Kasumi-1 (cell line): ENCODE measurements around the gene CDK14.
"Not testable (repeated sequence)": the region's sequence is repeated elsewhere in the genome, so short reads cannot be mapped to it uniquely, and the experiment has no call there.

ENCODE experiments used
- DNase-seq, 2 experiments: peaks; one replicate each; lab custom pipeline; 2025; lab: John Stamatoyannopoulos, UW

The CDK14 gene

DNA sequence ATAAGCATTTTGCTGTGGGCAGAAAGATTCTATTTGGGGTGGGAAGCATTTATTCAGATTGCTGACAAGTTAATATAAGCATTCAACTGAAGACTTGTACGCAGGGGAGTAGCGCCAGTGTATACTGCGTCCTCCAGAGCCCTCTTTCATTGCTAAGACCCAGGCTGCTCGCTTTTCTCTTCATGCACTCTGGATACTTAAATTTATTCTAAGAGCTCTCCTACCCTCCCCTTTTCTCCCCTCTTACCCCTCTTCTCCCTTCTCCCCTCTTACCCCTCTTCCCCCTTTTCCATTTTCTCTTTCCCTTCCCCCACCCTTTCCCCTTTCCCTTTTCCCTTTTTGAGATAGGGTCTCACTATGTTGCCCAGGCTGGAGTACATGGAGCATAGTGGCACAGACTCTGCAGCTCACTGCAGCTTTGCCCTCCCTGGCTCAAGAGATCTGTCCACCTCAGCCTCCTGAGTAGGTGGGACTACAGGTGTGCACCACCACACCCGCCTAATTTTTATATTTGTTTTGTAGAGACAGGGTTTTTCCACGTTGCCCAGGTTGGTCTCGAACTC, 125.8 kb downstream of the CDK14 start:
- DNase-seq, result no peak

DNA sequence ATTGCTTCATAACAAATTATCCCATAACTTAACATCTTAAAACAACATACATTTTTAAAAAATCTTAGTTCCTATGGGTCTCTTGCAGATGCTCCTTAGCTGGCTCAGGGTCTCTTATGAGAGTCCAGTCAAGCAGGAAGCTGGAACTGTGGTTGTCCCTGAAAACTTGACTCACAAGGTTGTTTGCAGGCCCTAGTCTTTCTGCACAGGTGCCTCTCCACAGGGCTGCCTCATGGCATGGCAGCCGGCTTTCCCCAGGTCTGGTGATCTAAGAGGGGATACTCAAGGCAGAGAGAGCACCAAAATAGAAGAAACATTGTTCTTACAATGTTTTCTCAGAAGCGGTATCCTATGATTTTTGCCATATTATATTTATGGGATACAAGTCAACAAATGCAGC, 127.1 kb downstream of the CDK14 start:
- no peak for DNase-seq

DNA sequence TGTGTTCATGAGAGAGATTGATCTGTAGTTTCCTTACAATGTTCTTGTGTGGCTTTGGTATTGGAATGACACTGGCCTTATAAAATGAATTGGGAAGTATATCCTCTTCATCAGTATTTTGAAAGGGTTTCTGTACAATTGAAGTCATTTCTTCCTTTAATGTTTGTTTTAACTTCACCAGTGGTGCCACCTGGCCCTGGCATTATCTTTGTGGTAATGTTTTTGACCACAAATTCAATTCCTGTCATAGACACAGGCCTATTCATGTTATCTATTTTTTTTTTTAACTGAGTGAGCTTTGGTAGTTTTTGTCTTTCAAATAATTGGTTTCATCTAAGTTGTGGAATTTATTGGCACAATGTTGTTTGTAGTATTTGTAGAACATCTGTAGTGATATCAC, 127.7 kb downstream of the CDK14 start:
- no peak for DNase-seq

DNA sequence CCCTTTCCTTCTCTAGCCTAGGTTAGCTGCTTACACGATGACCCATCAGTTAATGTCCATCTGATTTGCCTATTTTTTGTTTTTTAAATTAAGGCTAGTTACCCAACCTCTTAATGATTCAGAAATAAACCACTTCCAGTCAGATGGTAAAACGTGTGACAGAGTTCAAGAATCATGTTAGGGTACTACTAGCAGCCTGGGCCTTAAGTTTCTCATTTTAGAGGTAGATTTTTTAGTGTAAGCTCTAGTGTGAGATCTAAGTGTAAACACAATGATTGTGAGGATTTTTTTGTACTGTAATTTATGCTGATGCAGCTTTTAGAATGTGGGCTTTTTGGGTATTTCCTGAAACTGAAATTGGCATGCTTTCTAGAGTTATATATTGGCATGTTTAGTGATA, 130.0 kb downstream of the CDK14 start:
- no peak for DNase-seq

DNA sequence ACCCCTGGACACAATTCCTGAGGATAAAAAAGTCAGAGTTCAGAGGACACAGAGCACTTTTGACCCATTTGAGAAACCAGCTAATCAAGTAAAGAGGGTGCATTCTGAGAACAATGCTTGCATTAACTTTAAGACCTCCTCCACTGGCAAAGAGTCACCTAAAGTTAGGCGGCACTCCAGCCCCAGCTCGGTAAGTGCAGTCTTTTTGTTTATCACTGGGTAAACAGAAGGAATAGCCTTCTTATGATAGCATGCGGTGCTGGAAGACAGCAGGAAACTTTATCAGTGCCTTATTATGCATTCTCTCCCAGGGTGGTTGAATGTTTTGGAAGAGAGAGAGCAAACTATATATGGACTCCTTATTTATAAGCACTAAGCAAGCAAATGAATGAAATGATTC, 130.5 kb downstream of the CDK14 start:
- DNase-seq, result no peak

DNA sequence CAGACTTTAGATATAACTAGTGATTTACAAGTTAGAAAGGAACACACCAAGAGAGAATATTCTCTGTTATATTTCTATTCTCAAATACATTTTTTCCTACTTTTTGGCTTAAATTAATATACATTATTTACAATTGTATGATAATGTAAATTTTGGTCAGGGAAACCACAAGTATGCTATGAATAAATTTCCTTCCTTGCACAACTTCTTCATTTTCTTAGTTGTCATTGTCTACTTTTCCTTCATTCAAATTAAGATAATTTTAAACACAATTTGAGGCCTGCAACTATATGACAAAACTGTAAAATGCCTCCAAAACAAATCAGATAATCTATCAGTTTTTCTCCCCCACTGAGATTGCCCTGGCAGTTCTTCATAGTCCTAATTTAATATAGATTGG, 131.3 kb downstream of the CDK14 start:
- DNase-seq, result peak in 1 of 2 experiments; percentile 26

DNA sequence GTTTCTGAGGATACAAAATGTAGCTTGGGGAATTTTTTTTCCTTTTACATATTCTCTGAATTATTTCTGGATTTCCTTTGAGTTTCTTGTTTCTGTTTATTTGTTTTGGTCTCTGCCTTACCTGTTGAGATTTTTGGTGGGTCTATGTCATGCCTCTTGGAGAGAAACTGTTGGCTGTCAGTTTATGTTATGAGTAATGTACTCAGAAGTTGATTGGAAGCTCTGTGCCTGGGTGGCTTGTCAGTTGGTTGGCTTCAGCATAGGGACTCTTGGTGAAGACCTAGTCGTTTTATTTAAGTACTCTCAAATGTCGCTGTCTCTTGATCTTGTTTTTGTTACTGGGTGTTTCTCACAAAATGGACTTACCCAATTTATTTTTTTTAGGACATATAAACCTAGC, 132.4 kb downstream of the CDK14 start:
- DNase-seq, result no peak

DNA sequence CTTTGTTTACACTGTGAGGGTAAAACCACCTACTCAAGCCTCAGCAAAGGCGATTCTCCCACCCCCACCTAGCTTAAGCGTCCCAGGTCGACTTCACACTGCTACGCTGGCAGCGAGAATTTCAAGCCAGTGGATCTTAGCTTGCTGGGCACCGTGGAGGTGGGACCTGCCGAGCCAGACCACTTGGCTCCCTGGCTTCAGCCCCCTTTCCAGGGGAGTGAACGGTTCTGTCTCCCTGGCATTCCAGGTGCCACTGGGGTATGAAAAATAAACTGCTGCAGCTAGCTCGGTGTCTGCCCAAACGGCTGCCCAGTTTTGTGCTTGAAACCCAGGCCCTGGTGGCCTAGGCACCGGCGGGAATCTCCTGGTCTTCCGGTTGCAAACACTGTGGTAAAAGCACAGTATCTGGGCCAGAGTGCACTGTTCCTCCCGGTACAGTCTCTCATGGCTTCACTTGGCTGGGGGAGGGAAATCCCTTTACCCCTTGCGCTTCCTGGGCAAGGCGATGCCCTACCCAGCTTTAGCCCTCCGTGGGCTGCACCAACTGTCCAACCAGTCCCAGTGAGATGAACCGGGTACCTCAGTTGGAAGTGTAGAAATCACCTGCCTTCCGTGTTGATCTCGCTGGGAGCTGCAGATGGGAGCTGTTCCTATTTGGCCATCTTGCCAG, 139.6 kb downstream of the CDK14 start:
- DNase-seq, result not testable (repeated sequence)

DNA sequence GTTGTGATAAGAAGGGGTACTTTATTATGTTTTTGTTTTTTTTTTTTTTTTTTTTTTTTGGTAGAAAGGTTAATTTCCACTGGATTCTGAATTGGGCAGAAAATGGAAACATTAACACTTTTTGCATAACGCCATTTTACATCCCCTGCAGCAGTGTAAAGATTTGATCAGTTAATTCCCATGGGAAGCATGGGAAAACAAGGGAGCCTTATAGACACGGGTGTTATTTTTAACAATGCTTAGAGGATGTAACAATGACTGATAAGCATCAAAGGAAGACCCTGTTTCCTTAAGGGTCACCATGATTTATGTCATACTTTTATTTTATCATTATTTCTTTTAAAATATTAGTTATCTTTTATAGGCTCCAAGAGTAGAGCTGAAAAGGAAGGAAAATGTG, 140.2 kb downstream of the CDK14 start:
- no peak for DNase-seq

DNA sequence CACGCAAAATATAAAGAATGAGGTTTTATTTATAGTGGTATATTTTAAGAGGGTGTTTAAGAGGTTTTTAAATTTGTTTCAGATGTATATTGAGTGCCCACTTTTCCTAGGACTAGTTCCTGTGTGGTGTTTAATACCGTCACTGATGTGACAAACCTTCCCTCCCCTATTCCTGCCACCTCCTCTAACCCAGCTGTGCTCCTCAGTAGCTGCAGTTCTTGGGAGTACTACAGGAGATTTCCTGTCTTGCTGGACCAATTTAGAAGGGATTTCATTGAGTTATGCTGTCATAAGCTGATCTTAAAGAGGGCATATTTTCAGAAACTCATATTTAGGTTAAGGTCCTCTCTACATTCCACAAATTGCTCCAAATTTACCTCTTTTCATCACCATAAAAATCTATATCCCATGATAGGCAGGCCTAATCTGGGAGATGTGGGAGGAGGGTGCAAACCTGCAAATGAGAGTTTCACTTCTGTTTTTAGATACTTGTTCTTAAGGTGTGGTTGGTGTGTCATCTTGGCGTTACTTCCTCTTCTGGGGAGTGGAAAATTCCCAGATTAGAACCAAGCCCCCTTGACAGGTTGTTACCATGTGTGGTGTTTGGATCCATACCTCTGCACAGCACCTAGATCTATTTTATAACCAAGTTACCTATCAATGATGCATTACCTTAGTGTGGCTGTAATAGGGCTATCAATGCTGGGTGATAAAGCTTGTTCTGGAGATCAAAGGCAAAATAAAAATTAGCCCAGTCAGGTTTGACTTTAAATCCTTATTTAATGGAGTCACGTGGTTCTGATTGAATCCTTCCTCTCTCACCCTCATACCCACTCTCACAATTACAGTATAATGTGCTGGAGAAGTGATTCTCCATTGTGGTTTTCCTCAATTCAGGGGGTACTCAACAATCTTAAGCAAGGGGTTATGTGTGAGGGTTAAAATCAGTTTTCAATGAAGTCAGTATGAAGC, 141.1 kb downstream of the CDK14 start:
- peak; percentile 8 to 10 for DNase-seq

DNA sequence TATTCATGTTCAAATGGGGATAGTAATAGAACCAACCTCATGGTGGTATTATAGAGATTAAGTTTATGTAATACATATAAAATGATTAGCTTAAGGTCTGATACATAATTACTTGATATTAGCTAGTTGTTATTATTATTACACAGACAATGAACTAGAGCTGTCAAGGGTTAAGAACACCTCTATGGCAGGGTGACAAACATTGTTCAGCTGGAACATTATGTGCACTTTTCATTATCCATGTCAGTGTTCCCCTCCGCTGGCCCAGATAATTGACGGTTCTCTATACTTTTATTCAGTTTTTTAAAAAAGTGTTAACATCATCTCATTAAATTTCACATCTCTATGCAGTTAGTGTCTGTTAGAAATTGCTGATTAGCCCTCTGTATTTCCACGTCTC, 142.1 kb downstream of the CDK14 start:
- no peak for DNase-seq

DNA sequence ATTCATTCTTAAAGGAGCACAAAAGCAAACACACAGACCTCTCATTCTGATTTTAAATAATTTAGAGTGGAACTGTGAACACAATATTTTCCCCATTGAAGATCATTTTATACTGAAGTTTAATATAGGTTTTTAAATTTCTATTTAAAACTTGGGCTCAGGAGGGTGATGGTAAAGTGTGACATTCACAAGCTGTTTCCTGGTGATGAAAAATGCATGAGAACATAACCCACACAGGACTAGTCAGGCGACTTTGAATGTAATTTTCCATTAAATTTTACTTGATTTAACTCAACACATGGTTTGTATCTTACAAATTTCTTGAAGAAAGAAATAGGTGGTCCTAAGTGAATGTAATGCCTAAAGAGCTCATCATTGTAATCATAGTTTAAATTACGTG, 143.6 kb downstream of the CDK14 start:
- no peak for DNase-seq

DNA sequence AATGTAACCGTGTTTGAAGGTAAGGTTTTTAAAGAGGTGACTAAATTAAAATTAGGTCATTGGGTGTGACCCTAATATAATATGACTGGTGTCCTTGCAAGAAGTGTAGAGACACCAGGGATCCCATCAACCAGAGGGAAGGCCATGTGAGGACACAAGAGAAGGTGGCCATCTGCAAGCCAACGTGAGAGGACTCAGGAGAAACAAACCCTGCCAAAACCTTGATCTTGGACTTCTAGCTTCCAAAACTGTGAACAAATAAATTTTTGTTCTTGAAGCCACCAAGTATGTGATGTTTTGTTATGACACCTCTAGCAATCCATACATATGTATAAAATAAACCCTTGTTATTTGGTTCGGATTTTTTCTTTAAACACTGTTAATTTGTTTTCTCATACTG, 144.3 kb downstream of the CDK14 start:
- no peak for DNase-seq

DNA sequence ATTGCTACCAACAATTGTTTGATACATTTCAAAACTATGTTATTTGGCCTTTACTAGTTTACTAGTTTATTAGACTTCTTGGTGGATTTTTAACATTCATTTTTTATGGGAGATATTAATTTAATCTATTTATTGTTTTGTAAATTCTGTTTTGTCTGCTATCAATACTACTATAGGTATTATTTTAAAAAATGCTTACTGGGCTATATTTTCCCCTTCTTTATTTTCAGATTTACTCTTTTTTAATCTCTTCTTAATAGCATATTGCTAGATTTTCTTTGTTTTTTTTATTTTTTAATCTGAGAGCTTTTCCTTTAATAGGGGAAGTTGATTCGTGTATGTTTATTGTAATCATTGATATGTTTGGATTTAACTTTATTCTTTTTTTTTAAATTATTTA, 147.5 kb downstream of the CDK14 start:
- no peak for DNase-seq

DNA sequence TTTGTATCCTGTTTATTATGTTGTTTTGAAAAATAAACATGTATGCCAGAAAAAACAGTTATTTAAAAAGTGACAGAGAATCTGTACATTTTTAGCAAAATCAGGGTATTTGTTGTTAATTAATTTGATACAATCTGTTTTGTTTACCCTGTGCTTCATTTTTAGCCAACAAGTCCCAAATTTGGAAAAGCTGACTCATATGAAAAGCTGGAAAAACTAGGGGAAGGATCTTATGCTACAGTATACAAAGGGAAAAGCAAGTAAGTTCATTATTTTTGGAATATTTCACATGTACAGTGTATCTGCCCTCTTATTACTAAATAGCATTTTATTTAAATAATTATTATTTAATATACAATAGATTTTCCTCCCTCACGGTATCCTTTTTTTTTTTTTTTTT, 151.4 kb downstream of the CDK14 start:
- no peak for DNase-seq

DNA sequence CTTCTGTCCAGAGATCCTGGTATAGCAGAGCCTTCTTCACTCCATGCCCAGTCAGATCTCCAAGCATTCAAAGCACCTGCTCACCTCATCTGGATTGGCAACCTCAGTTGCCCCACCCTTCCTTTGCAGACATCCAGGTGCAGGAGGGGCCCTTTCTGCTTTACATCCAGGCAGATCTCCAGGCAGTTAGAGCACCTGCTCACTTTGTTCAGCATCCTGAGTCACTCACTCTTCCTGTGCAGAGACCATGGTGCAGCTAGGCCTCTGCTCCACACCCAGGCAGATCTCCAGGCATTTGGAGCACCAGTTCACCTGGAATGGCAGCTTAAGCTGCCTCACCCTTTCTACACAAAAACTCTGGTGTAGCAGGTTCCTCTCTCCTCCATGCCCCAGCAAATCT, 153.1 kb downstream of the CDK14 start:
- no peak for DNase-seq

DNA sequence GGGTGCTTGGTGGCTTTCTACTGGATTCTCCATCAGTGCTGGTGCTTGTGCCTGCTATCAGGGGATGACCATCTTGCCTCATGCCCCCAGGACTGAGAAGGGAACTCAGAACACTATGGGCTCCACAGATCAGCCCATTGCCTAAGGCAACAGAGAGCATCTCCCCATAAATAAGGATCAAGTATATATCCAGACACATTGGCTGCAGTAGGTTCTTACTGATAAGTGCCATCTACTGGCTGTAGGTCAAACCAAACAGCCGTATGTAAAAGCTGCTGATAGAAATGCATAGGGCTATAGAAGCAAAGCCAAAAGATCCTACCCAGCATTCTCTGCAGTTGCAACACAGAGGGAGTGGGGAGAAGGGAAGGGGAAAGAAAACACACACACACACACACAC, 153.7 kb downstream of the CDK14 start:
- DNase-seq, result peak; percentile 43 to 50

DNA sequence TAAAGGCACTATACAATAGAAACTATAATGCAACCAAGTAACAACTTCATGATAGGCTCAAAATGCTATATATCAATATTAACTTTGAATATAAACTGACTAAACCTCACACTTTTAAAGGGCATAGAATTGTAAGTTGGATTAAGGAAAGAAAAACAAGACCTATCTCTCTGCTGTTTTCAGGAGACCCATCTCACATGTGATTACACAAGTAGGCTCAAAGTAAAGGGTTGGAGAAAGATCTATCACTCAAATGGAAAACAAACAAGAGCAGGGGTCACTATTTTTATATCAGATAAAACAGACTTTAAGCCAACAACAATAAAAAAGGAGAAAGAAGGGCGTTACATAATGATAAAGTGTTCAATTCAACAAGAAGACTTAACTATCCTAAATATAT, 155.5 kb downstream of the CDK14 start:
- DNase-seq, result no peak

DNA sequence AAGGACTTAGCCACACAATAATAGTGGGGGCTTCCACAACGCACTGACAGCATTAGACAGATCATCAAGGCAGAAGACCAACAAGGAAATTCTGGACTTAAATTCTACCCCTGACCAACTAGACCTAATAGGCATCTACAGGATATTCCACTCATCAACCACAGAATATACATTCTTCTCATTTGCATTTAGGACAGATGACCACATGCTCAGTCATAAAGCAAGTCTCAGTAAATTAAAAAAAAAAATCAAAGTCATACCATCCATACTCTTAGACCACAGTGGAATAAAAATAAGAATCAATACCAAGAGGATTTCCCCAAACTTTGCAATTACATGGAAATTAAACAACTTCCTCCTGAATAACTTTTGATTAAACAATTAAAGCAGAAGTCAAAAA, 155.9 kb downstream of the CDK14 start:
- DNase-seq, result no peak

DNA sequence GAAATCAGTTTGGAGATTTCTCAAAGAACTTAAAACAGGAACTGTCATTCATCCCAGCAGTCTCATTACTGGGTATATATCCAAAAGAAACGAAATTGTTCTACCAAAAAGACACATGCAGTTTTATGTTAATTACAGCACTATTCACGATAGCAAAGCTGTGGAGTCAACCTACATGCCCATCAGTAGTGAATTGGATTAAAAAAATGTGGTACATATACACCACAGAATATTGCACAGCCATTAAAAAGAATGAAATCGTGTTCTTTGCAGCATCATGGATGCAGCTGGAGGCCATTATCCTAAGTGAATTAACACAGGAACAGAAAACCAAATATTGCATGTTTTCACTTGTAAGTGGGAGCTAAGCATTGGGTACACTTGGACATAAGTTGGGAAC, 158.9 kb downstream of the CDK14 start:
- no peak for DNase-seq

DNA sequence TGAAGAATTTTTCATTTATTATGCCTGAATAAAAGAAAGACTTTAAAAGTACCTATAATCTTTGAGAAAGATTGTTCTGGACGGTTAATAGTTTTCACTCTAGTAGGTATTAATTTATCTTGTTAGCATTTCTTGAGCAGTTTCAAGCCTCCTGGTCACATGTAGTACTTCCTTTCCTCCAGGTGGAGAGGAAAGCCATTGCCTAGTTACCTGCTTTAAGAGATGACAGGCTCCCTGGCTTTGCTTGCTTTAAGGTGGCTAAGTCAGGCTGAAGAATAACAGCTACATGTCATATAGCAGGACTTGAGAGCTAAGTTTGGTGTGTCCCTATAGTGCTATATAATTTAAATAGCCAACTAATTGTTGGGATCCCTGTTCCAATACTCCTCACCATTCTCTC, 160.2 kb downstream of the CDK14 start:
- no peak for DNase-seq

DNA sequence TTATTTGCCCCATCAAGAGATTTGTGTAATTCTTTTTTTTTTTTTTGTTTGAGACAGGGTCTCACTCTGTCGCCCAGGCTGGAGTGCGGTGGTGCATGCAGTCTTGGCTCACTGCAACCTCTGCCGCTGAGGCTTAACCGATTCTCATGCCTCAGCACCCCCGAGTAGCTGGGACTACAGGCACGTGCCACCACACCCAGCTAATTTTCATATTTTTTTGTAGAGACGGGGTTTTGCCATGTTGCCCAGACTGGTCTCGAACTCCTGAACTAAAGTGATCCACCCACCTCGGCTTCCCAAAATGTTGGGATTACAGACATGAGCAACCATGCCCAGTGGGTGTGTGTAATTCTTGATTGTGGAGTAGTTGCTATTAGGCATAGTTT, 161.4 kb downstream of the CDK14 start:
- not testable (repeated sequence) for DNase-seq

DNA sequence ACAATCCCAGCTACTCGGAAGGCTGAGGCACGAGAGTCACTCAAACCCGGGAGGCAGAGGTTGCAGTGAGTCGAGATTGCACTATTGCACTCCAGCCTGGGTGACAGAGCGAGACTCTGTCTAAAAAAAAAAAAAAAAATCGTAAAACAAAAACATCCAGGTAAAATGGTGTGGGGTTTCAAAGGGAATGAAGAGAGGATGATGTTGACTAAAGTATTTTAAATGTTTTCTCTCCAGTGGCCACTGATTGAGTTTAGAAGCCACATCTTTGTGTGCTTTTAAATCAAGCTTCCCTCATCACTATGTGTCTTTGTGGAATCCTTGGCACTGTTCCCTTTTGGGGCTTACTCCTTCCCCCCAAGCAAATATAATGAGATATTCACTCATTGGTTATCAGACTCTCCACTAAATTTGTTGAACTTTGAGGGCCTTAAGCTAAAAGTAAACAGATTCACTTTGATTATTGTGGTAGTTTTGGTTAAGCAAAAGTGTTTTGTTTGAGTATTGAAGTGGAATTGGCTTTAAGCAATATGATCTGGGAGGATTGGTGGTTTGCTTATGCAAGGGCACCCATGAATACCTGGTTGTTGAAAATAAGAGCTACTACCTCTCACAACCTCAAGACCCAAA, 162.9 kb downstream of the CDK14 start:
- no peak for DNase-seq
